ENCODE results near the gene BEND6. TPM values are rescaled to one million over a fixed set of nuclear protein-coding genes. Genes with fewer than 3 reads are reported as not detected.

The BEND6 gene
- total and polyA plus RNA-seq, 2 of the 4 experiments (the other 2 are of a cell fraction), result 4.1 to 9.7 TPM

DNA sequence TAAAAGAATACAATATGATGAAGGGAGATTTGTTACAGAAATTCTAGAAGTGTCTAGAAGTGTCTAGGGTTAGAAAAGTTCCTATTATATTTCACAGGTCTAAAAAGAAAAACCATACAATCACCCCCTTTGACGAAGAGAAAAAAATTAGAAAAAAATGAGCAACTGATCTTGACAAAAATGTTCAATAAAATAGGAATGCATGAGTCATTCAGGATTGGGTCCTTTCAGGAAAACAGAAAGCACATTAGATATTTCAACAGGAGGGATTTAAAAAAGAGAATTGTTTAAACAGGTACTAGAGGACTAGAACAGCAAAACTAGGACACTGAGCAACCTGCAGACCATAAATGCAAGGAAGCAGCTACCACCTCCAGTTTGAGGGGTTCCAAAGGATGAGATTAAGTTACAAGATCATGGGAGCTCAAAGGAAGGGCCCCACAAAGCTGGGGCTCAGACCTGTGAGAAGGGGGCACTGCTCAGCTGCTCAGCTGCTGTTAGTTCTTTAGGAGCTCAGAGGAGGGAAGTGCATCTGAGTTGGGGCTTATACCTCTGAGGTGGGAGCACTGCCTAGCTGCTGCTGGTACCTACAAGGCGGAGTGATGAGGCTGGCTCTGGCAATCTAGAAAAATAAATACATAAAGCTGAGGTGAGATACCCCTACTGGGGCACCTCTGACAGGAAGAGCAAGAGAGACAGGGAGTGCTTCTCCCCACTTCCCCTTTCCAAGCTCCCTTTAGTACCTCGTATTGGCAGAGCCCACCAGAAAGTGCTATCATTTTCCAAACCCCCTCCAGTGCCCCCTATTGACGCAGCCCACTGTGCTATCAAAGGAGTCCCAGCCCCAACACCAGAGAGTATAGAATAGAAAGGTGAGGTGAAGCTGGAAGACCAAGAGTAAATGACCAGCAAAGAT, 27.1 kb upstream of the BEND6 start (continued):
- no peak for TF ChIP-seq RFX5 (IDR thresholded peaks at IDR 0.05; ENCODE audit: low read depth, low read length)
- no peak for TF ChIP-seq MAZ (IDR thresholded peaks at IDR 0.05; ENCODE audit: borderline replicate concordance, low read depth, low read length)

DNA sequence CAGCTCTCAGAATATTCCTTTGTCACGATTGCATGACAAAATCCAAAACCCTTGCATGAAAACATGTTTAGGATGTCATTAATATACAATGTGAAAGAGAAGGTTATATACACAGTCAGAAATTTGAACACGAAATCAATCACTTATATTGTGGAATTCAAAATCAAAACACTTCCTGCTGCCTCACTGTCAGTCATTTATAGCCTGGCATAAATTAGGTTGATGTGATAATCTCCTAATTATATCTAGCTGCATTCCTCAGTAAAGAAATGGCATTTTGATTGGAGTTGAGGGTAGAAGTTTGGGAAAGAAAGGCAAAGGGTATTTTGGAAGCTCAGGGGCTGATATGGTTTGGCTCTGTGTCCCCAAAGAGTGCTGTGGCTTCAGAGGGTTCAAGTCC, 24.1 kb upstream of the BEND6 start:
- H3K56ac ChIP-seq (ENCODE audit: extremely low read depth, insufficient read depth, low read length), result no peak overlapping the region
- H3K4me1 ChIP-seq (ENCODE audit: control insufficient read depth, insufficient read depth, low read length), result peaks cover 6% of the 10 kb centered on the region
- H3K4me2 ChIP-seq (ENCODE audit: low read depth, low read length), result no peak overlapping the region
- no peak overlapping the region for H2BK120ac ChIP-seq (ENCODE audit: low read depth, low read length)
- no peak overlapping the region for H4K91ac ChIP-seq (ENCODE audit: insufficient read depth, low read depth, low read length)
- DNase-seq, result no peak
- H2AK5ac ChIP-seq (ENCODE audit: low read depth, low read length), result no peak overlapping the region
- H2AK9ac ChIP-seq (replicated peaks; ENCODE audit: low read depth, low read length, poor library complexity), result no peak overlapping the region
- no peaks in the 10 kb centered on the region for H4K20me1 ChIP-seq (ENCODE audit: insufficient read depth, low read length)
- H3K9ac ChIP-seq (ENCODE audit: low read depth, low read length), result no peak overlapping the region
- no peak overlapping the region for H3K27ac ChIP-seq (ENCODE audit: insufficient read depth, low read length)
- no peak for ATAC-seq (ENCODE audit: low read depth)
- no peak overlapping the region for H2BK5ac ChIP-seq (ENCODE audit: low read depth, low read length, poor library complexity, severe bottlenecking)
- no peak overlapping the region for H2BK15ac ChIP-seq (ENCODE audit: low read depth, low read length)
- H4K5ac ChIP-seq (ENCODE audit: low read depth, low read length), result no peak overlapping the region
- H3K18ac ChIP-seq (ENCODE audit: low read depth, low read length), result no peak overlapping the region
- intact Hi-C loops (cut with micrococcal nuclease), result no loop called here
- POLR2A ChIA-PET (ENCODE audit: unreplicated experiment), result no interaction called here
- in situ Hi-C loops (cut with MboI; ENCODE audit: low sequenced_read_pairs), result no loop called here
- H3K4ac ChIP-seq (ENCODE audit: low read depth, low read length), result no peak overlapping the region
- H3K23ac ChIP-seq (ENCODE audit: low read depth, low read length), result no peak overlapping the region
- no peak overlapping the region for H2BK20ac ChIP-seq (ENCODE audit: low read depth, low read length)
- CTCF ChIA-PET, result no interaction called here
- H3K4me3 ChIP-seq (ENCODE audit: insufficient read depth, low read depth, low read length), result no peak overlapping the region
- no TSS peak for BruUV-seq (replicated peaks)
- peaks cover 11 to 19% of the 10 kb centered on the region in 2 experiments for H3K79me1 ChIP-seq (ENCODE audit: low read depth in 1 of 2, low read length in 2 of 2)
- H3K9me1 ChIP-seq (ENCODE audit: insufficient read depth, low read length), result peaks cover 8% of the 10 kb centered on the region
- peaks cover 1% of the 10 kb centered on the region; the same call in 1 of the 2 replicates for H3K36me3 ChIP-seq (ENCODE audit: control insufficient read depth, insufficient read depth, low read length)
- H3K27me3 ChIP-seq (ENCODE audit: control insufficient read depth, insufficient read depth, low read length), result no peaks in the 10 kb centered on the region
- WGBS, 2 experiments (ENCODE audit: extremely low coverage in 2 of 2, insufficient read length in 1 of 2), result no CpG with 5 or more reads among the region's 2 CpGs
- no peaks in the 10 kb centered on the region for H3K9me3 ChIP-seq (ENCODE audit: control insufficient read depth, insufficient read depth, low read length)
- no peak overlapping the region for H3K14ac ChIP-seq (replicated peaks; ENCODE audit: low read depth, low read length)
- dilution Hi-C loops (cut with HindIII; ENCODE audit: low sequenced_read_pairs, unreplicated experiment), result no loop called here
- no peak overlapping the region for H4K8ac ChIP-seq (ENCODE audit: low read depth in 2 of 2, low read length in 2 of 2)
- no peak overlapping the region for H2AFZ ChIP-seq (replicated peaks; ENCODE audit: low read length, poor library complexity)
- TF ChIP-seq MAFK (IDR thresholded peaks at IDR 0.05; ENCODE audit: low read depth, low read length), result no peak
- TF ChIP-seq MXI1 (IDR thresholded peaks at IDR 0.05; ENCODE audit: borderline replicate concordance, low read depth, low read length), result no peak
- TF ChIP-seq RAD21 (IDR thresholded peaks at IDR 0.05; ENCODE audit: low read length), result no peak
- TF ChIP-seq SMC3 (IDR thresholded peaks at IDR 0.05; ENCODE audit: low read depth, low read length), result no peak
- no peak for TF ChIP-seq NFE2L2 (IDR thresholded peaks at IDR 0.05; ENCODE audit: low read depth, low read length)
- no peak for TF ChIP-seq BHLHE40 (IDR thresholded peaks at IDR 0.05; ENCODE audit: low read depth, low read length)
- TF ChIP-seq CHD1 (IDR thresholded peaks at IDR 0.05; ENCODE audit: low read depth, low read length), result no peak
- TF ChIP-seq RCOR1 (IDR thresholded peaks at IDR 0.05; ENCODE audit: insufficient replicate concordance, low read length), result no peak
- no peak for TF ChIP-seq USF2 (IDR thresholded peaks at IDR 0.05; ENCODE audit: low read depth, low read length)
- TF ChIP-seq RFX5 (IDR thresholded peaks at IDR 0.05; ENCODE audit: low read depth, low read length), result no peak
- TF ChIP-seq CTCF (conservative IDR thresholded peaks at IDR 0.05; ENCODE audit: low read depth, low read length), result no peak

Data from IMR-90 (cell line).